Neuronal stem cell (in vitro differentiated cells): Measurements from ENCODE around the gene MAP1S.
A peak's percentile ranks its signal among the peaks of the same experiment; 100 is the strongest.

Experiments used
- DNase-seq: peaks from one replicate; pipeline ENCODE4 v3.0.0-alpha.2; 2013; ENCODE audit warnings: low spot score
- H2AFZ ChIP-seq: one replicate; pipeline ENCODE4 v1.6.1; 2013; ENCODE audit warnings: mild to moderate bottlenecking, low read length, inconsistent platforms
- H2AK5ac ChIP-seq: 2 replicates; pipeline ENCODE4 v1.6.1; 2013; ENCODE audit warnings: low read depth, mild to moderate bottlenecking, inconsistent platforms, low read length, moderate library complexity, mixed read lengths
- H2BK120ac ChIP-seq: 2 replicates; pipeline ENCODE4 v1.6.1; 2013; ENCODE audit warnings: low read depth, mild to moderate bottlenecking, inconsistent platforms, low read length, moderate library complexity, mixed read lengths
- H2BK12ac ChIP-seq: one replicate; pipeline ENCODE4 v1.6.1; 2013; ENCODE audit warnings: low read length, inconsistent platforms
- H2BK15ac ChIP-seq: 2 replicates; pipeline ENCODE4 v1.6.1; 2013; ENCODE audit warnings: mild to moderate bottlenecking, low read length, inconsistent platforms, mixed read lengths
- H2BK5ac ChIP-seq: one replicate; pipeline ENCODE4 v1.6.1; 2013; ENCODE audit warnings: inconsistent platforms, mild to moderate bottlenecking, low read length, moderate library complexity
- H3K14ac ChIP-seq: one replicate; pipeline ENCODE4 v1.6.1; 2013; ENCODE audit warnings: low read length, inconsistent platforms
- H3K18ac ChIP-seq: 2 replicates; pipeline ENCODE4 v1.6.1; 2013; ENCODE audit warnings: low read length, inconsistent platforms
- H3K23ac ChIP-seq: 2 replicates; pipeline ENCODE4 v1.6.1; 2013; ENCODE audit warnings: low read depth, mild to moderate bottlenecking, mixed read lengths, low read length, inconsistent platforms; ENCODE audit not compliant: poor library complexity
- H3K27ac ChIP-seq: replicated peaks from 3 replicates; pipeline ENCODE4 v1.5.1; 2013; ENCODE audit warnings: low read length, inconsistent platforms
- H3K27me3 ChIP-seq, 3 experiments: 2 replicates each; pipeline ENCODE4 v1.6.1; 2013; ENCODE audit warnings: low read length in 3 of 3, mild to moderate bottlenecking in 2 of 3, inconsistent platforms in 1 of 3, low read depth in 1 of 3, mixed read lengths in 1 of 3, moderate library complexity in 1 of 3; ENCODE audit not compliant: control insufficient read depth in 3 of 3, insufficient read depth in 3 of 3
- H3K36me3 ChIP-seq, 2 donors: replicated peaks in 1 of 2; 2 replicates each; pipeline ENCODE4 v1.6.1; 2013; ENCODE audit warnings: low read length in 2 of 2; ENCODE audit not compliant: control insufficient read depth in 2 of 2, insufficient read depth in 2 of 2
- H3K4ac ChIP-seq: 2 replicates; pipeline ENCODE4 v1.6.1; 2013; ENCODE audit warnings: inconsistent platforms, mild to moderate bottlenecking, low read length, moderate library complexity
- H3K4me1 ChIP-seq, 2 donors: 1 replicate in 1 of 2; 2 replicates in 1 of 2; pipeline ENCODE4 v1.6.1; 2013; ENCODE audit warnings: low read length in 2 of 2, low read depth in 1 of 2; ENCODE audit not compliant: control insufficient read depth in 2 of 2, insufficient read depth in 1 of 2
- H3K4me2 ChIP-seq: one replicate; pipeline ENCODE4 v1.6.1; 2013; ENCODE audit warnings: mild to moderate bottlenecking, low read length, inconsistent platforms; ENCODE audit not compliant: insufficient read depth, poor library complexity, severe bottlenecking
- H3K4me3 ChIP-seq, 2 donors: 2 replicates each; pipeline ENCODE4 v1.5.1; 2013; ENCODE audit warnings: low read length in 2 of 2, mild to moderate bottlenecking in 2 of 2, inconsistent platforms in 1 of 2, moderate library complexity in 1 of 2
- H3K79me1 ChIP-seq: one replicate; pipeline ENCODE4 v1.6.1; 2013; ENCODE audit warnings: low read depth, mild to moderate bottlenecking, inconsistent platforms, low read length, moderate library complexity
- H3K9ac ChIP-seq: one replicate; pipeline ENCODE4 v1.6.1; 2013; ENCODE audit warnings: mild to moderate bottlenecking, low read depth, low read length, inconsistent platforms; ENCODE audit not compliant: poor library complexity
- H3K9me3 ChIP-seq, 2 donors: replicated peaks in 1 of 2; 2 replicates each; pipeline versions ENCODE3 to v1.6.1; 2013; ENCODE audit warnings: low read length in 2 of 2, mild to moderate bottlenecking in 2 of 2, inconsistent platforms in 1 of 2, low read depth in 1 of 2, mixed read lengths in 1 of 2, moderate library complexity in 1 of 2; ENCODE audit not compliant: control insufficient read depth in 2 of 2, insufficient read depth in 1 of 2
- H4K8ac ChIP-seq: one replicate; pipeline ENCODE4 v1.6.1; 2013; ENCODE audit warnings: low read depth, mild to moderate bottlenecking, inconsistent platforms, low read length, moderate library complexity
- H4K91ac ChIP-seq: one replicate; pipeline ENCODE4 v1.6.1; 2013; ENCODE audit warnings: low read length, low read depth, mild to moderate bottlenecking, inconsistent platforms; ENCODE audit not compliant: poor library complexity
- WGBS, 2 donors: extraction: QIAGEN DNeasy Blood & Tissue Kit; methylation state at CpG; one replicate each; pipeline ENCODE4 v1.1.7; 2013; ENCODE audit warnings: missing lambda C conversion rate in 2 of 2, mixed read lengths in 1 of 2; ENCODE audit not compliant: insufficient read length in 2 of 2, insufficient replicate concordance in 1 of 2; ENCODE audit errors: extremely low coverage in 2 of 2; 5-methylcytosine and 5-hydroxymethylcytosine counted together

The MAP1S gene

GRCh38 chr19:17677002-17677401 lies 42.3 kb upstream of the MAP1S start:
- H3K14ac ChIP-seq: no peak overlapping the region
- no peak overlapping the region for H2BK5ac ChIP-seq
- no peak overlapping the region for H3K4me3 ChIP-seq
- H3K23ac ChIP-seq: no peak overlapping the region
- H3K9me3 ChIP-seq: no peaks in the 10 kb centered on the region
- no peak overlapping the region for H2BK120ac ChIP-seq
- no peak overlapping the region for H3K27ac ChIP-seq
- WGBS, 2 donors: no CpG with 5 or more reads among the region's 2 CpGs
- H2BK15ac ChIP-seq: no peak overlapping the region
- no peak overlapping the region for H3K9ac ChIP-seq
- no peaks in the 10 kb centered on the region for H3K79me1 ChIP-seq
- H2BK12ac ChIP-seq: no peak overlapping the region
- H3K4me1 ChIP-seq: peaks cover 5 to 10% of the 10 kb centered on the region in 2 donors
- H2AFZ ChIP-seq: no peak overlapping the region
- DNase-seq: no peak
- H3K4me2 ChIP-seq: no peak overlapping the region
- H3K36me3 ChIP-seq: peaks cover 1 to 3% of the 10 kb centered on the region in 2 donors
- no peak overlapping the region for H3K18ac ChIP-seq
- no peak overlapping the region for H4K91ac ChIP-seq
- H4K8ac ChIP-seq: peak overlapping the region; percentile 57
- peaks cover 0 to 13% (median 0%) of the 10 kb centered on the region in 3 experiments for H3K27me3 ChIP-seq
- H3K4ac ChIP-seq: no peak overlapping the region
- H2AK5ac ChIP-seq: no peak overlapping the region

GRCh38 chr19:17678836-17679235 lies 40.4 kb upstream of the MAP1S start:
- no peak overlapping the region for H3K4me3 ChIP-seq
- H2BK120ac ChIP-seq: no peak overlapping the region
- no CpG with 5 or more reads among the region's 4 CpGs for WGBS, 2 donors
- H3K27ac ChIP-seq: no peak overlapping the region
- H3K9ac ChIP-seq: no peak overlapping the region
- H2AFZ ChIP-seq: no peak overlapping the region
- DNase-seq: no peak
- no peaks in the 10 kb centered on the region for H3K79me1 ChIP-seq
- no peak overlapping the region for H4K91ac ChIP-seq
- H3K9me3 ChIP-seq: no peaks in the 10 kb centered on the region
- no peak overlapping the region for H3K23ac ChIP-seq
- no peak overlapping the region for H3K14ac ChIP-seq
- H3K4me2 ChIP-seq: no peak overlapping the region
- H3K4ac ChIP-seq: no peak overlapping the region
- no peak overlapping the region for H2AK5ac ChIP-seq
- H3K27me3 ChIP-seq: peaks cover 0 to 13% (median 0%) of the 10 kb centered on the region in 3 experiments
- peaks cover 5 to 10% of the 10 kb centered on the region in 2 donors for H3K4me1 ChIP-seq
- no peak overlapping the region for H3K18ac ChIP-seq
- H4K8ac ChIP-seq: no peak overlapping the region
- H2BK5ac ChIP-seq: no peak overlapping the region
- no peak overlapping the region for H2BK15ac ChIP-seq
- no peak overlapping the region for H2BK12ac ChIP-seq
- H3K36me3 ChIP-seq: no peaks in the 10 kb centered on the region

- Histone ChIP-seq H4K91ac (no peak overlapping the region), H3K36me3 (no peaks in the 10 kb centered on the region), H3K27ac (no peak overlapping the region), H3K18ac (peak overlapping the region; percentile 68), H3K23ac (peak overlapping the region; percentile 6), H3K4me1 (peaks cover 5 to 10% of the 10 kb centered on the region in 2 donors), H3K14ac (no peak overlapping the region), H3K79me1 (no peaks in the 10 kb centered on the region), H2BK15ac (no peak overlapping the region), H3K4me2 (peak overlapping the region; percentile 71), H3K4ac (no peak overlapping the region), H3K9me3 (no peaks in the 10 kb centered on the region), H2AK5ac (no peak overlapping the region), H2AFZ (peak overlapping the region; percentile 91), H2BK12ac (no peak overlapping the region), H3K4me3 (peak overlapping the region in 1 of 2 donors; percentile 24), H4K8ac (no peak overlapping the region), H2BK120ac (no peak overlapping the region), H2BK5ac (no peak overlapping the region), H3K27me3 (peaks cover 0 to 13% (median 0%) of the 10 kb centered on the region in 3 experiments), H3K9ac (peak overlapping the region; percentile 56)
- DNase-seq: no peak
- whole genome bisulfite sequencing, 2 donors: no CpG with 5 or more reads among the region's 14 CpGs
Observed at GRCh38 chr19:17679526-17680229, 39.6 kb upstream of the MAP1S start.

DNA sequence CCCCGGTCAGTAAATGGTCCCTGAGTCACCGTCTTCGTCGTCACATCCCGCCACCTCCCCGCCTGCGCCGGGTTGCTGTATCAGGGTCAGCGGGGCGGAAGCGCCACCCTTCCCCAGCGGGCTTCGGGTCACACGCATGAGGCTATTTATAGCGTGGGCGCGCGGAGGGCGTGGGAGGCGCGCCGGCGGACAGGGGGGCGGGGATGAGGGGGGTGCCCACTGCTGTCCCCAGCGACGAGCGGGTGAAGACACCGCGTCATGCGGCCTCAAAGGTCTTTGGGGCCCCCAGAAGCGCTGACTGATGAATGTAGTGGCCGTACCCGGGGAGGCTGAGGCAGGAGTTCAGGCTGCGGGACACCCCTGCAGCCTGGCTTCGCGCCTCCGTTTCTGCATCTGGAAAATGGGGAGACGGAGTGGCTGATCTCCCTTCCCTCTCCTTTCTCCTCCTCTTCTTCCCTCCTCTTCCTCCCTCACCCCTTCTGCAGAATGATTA lies 39.0 kb upstream of the MAP1S start:
- Histone ChIP-seq H4K8ac (peak overlapping the region; percentile 78), H3K23ac (peak overlapping the region; percentile 6), H3K9me3 (no peaks in the 10 kb centered on the region), H3K14ac (no peak overlapping the region), H3K4me3 (peak overlapping the region; percentile 24 to 64), H3K4me2 (peak overlapping the region; percentile 71), H2BK12ac (no peak overlapping the region), H3K18ac (peak overlapping the region; percentile 68), H2AFZ (peak overlapping the region; percentile 91), H2BK120ac (no peak overlapping the region), H2BK15ac (no peak overlapping the region), H3K36me3 (no peaks in the 10 kb centered on the region), H2BK5ac (no peak overlapping the region), H3K4ac (no peak overlapping the region), H3K9ac (peak overlapping the region; percentile 56), H3K4me1 (peaks cover 5 to 10% of the 10 kb centered on the region in 2 donors), H2AK5ac (no peak overlapping the region), H3K27ac (no peak overlapping the region), H4K91ac (no peak overlapping the region), H3K79me1 (no peaks in the 10 kb centered on the region), H3K27me3 (peaks cover 0 to 13% (median 0%) of the 10 kb centered on the region in 3 experiments)
- no CpG with 5 or more reads among the region's 38 CpGs for WGBS, 2 donors
- no peak for DNase-seq
